Stimulated activated CD4-positive, alpha-beta T cell treated with anti-CD3 and anti-CD28 coated beads, Interleukin-12 subunit alpha, Interleukin-12 subunit beta, amount 100 ng/mL, for 4 hours (primary cell): ENCODE measurements around the gene RSL1D1.
"Not testable (repeated sequence)": the region's sequence is repeated elsewhere in the genome, so short reads cannot be mapped to it uniquely, and the experiment has no call there.

Experiments
- DNase-seq: peaks from one replicate; pipeline ENCODE4 v3.0.0-alpha.2; 2020

Gene RSL1D1

DNA sequence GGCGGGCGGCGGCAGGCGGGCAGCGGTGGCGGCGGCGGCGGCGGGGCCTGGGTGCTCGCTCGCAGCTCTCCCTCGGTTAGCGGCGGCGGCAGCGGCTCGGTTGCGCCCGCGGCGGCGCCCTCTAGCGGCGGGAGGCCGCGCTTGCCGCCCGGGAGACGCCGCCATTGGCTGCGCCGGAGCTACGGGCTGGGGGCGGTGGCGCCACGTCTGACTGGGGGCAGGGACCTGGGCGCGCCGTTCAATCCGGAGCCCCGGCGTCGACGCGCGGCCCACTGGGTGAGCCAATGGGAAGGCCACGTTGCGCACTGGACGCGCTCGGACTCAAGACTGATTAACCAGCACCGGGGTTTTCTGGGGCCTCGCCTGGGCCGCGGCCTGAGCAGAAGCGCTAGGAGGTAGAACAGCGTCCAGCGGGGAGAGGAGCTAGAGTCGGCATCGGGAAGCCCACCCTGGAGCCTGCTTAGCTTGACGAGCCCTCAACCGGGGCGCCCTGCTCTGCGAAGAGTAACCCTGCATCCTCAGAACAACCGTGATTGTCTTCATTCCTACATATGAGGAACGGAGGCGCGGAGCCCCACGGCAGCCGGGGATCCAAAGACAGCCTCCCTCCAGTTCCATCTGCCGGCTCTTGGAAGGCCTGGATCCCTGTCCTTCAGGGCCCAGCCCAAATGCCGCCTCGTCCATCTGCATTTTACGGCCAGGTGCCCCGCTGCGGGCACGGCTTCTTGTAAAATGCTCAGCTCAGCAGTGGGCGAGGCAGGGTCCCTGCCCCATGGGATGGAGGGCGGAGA, 54.0 kb downstream of the RSL1D1 start, which contains the start of gene ZC3H7A:
Gene ZC3H7A, minus strand, starts transcription at position 93 of the 791 bp plus-strand sequence. CDS start 14,904 bp downstream, outside the sequence.
- DNase-seq, result peak; percentile 89

DNA sequence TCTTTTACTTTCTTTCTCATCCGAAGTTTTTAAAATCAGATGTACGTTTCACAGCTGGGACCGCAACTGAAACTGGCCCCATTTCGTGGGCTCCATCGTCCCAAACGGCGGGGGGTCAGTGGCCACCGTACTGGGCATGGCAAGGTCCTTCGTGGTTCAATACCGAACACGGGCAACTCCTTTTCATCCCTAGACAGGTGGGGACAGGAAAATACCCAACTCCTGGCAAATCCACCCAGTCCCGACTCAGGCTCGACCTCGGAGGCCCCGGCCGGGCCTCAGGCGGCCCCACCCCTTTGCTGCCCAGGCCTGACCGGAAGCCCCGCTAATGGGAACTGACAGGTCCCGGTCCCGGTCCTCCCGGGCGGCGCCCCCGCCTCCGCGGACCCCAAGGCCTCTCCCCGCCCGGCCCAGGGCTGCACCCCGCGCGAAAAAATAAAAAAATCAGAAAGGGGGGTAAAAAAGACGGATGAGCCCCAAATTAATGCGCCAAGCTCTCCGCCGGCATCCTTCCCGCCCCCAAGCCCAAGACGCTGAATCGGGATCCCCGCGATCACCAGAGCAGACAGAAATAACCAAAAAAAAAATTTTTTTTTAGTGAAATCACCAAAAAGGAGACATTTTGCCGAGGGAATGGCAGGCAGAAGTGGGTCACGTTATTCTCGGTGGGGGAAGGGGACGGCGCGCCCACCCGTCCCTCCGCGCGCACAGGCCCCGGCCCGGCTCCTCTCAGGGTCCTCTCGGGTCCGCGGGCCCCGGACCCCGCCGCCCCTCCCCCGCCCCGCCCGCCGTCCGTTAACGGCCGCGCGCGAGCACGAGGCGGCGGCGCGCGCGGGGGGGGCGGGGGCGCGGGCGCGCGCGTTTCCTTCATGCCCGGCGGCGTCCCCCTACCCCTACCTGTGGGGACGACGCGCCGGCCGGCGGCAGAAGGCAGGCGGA, 54.8 kb downstream of the RSL1D1 start:
- peak; percentile 17 for DNase-seq

DNA sequence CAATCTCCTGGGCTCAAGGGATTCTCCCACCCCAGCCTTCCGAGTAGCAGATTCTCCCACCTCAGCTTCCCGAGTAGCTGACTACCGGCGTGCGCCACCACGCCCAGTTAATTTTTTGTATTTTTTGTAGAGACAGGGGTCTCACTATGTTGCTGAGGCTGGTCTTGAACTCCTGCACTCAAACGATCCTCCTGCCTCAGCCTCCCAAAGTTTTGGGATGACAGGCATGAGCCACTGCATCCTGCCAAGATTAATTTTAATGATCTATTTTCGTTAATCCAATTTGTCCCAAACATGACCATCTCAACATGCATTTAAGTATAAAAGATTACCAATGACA, 55.5 kb downstream of the RSL1D1 start:
- no peak for DNase-seq

DNA sequence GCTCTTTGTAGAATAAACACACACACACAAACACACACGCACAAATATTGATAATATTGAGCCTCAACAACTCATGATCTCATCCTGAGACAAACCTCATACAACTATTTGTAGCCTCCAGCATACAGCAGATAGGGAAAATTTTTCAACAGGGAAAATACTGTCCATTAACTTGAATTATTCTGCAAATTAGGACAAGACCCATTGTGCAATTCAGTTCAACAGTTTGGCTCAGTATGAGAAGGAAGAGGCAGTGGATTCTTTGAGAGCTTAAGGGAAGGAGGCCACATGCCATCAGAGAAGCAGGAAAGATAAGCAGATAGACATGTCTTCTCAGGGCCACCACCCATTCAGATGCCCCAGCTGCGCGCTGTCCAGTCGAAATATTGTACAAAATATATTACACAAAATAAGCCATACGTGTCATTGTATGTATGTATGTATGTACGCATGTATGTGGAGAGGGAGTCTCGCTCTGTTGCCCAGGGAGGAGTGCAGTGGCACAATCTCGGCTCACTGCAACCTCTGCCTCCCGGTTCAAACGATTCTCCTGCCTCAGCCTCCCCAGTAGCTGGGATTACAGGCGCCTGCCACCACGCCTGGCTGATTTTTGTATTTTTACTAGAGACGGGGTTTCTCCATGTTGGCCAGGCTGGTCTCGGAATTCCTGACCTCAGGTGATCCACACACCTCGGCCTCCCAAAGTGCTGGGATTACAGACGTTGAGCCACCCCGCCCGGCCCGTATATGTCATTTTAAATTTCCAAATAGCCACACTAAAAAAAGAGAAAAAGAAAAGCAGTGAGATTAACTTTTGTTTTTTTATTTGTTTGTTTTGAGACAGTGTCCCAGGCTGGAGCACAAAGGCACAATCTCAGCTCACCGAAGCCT, 56.1 kb downstream of the RSL1D1 start:
- no peak for DNase-seq

DNA sequence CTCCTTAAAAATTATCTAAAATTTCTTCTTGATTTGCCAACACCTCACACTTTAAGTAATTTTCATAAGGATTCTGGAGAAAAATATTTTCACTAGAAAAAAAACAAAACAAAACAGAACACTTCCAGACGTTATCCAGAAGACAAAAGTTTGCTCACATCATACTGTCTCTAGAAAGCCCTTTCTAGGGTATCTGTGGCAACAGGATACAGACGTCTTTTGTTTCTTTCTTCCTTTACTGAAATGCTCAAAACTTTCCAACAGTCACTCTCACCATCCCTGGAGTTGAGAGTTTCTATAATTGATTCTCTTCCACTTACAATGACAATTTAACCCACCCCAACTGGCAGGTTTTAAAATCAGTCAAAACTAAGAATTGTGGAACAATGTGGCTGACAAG, 56.9 kb downstream of the RSL1D1 start:
- DNase-seq, result no peak

DNA sequence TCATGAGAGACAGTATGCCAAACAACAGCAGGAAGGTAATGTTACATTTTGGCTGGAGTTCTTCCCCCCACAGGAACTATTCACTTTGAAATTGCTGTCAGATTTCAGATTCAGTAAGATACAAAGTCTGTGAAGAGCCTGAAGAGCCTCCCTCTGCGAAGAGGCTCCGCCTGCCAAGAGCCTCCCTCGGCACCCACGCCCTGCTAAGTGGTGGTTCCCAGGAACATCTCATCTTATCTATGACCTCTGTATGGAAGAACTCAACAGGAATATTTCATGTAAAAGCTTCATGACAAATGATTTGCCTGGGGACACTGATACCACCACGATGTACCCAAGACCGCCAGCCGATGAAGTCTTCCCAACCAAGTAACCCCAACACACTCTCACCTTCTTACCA, 57.5 kb downstream of the RSL1D1 start:
- peak; percentile 18 for DNase-seq

DNA sequence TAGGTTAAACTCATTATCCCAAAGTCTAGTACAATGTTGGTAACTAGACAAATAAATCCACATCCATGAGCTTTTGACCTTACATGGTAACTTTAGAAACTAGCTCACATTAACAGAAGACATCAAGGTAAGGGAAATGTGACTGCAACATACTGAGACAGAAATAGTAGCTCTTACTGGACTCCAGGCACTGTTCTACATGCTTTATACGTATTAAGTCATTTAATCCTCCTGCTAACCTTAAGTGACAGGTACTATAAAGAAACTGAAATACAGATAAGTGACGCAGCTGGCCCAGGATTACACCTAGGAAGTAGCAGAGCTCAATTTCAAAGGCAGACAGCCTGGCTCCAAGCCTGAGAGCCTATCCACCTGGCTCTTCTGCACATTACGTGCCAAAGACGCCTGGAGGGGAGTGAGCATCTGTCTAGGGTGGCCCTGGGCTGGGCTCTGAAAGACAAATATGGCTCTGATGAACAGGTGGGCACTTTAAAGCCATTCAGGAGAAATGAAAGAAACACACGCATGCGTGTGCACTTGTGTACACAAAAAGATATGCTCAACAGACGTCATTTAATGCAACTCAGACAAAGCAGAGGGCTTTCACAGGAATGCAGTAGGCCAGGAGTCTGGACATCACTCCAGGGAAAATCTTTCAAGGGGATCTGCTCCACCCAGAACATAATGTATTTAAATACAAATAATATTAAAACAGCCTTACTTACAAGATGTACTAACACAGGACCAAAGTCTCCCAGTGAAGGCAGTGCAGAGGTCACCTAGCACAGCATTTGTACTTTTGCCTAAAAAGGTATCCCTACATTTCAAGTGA, 58.7 kb downstream of the RSL1D1 start:
- DNase-seq, result no peak

DNA sequence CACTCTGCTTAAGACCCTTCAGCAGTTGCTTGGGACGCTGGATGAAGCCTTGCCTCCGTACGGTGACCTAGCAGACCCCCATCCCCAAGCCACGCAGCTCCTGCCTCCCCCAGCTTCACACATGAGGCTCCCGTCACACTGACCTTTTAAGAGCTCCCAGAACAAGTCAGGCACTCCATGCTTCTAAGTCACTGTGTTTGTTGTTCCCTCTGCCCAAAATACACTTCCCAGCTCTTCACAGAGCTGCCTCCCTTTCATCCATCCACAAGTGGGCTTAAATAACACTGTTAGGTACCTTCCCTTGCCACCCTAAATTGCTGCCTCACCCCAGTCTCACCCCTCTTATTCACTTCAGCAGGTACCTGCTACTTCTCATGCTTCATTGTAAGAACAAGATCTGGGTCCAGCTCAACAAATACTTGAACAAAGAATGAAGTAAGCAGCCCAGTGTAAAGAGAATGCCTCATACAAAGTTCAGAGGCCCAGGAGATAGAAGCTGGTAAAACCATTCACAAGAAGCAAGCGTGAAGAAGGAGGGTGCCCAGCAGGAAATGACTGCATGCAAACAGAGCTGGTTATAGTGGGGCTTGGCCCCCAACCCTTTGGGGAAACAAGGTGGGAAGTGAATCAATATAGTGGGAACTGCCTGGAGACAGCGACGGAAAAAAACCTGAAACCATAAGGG, 60.1 kb downstream of the RSL1D1 start:
- DNase-seq, result no peak

DNA sequence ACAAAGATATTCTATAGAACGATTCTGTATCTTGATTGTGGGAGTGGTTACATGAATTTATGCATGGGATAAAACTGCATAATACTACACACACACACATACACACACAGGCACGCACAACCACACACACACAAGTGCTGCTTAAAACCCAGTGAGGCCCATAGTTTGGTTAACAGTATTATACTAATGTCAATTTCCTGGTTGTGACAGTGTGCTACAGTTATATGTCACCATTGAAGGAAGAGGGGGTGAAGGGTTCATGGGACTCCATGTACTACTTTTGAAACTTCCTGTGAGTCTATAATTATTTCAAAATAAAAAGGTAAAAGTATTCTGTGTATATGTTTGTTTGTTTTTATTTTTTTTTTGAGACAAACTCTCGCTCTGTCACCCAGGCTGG, 62.4 kb downstream of the RSL1D1 start:
- no peak for DNase-seq

DNA sequence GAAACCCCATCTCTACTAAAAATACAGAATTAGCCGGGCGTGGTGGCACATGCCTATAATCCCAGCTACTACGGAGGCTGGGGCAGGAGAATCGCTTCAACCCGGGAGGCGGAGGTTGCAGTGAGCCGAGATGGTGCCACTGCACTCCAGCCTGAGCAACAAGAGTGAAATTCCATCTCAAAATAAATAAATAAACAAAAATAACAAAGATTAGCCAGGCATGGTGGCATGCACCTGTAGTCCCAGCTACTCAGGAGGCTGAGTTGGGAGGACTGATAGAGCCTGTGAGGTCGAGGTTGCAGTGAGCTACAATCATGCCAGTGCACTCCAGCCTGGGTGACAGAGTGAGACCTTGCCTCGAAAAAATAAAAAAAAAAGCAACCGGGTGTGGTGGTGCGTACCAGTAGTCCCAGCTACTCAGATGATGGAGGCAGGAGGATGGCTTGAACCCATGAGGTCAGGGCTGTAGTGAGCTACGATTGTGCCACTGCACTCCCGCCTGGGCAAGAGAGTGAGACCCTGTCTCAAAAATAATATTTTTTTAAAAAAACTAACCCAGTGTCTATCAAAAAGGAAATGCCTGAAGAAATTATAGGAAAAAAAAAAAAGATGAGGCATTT, 66.3 kb downstream of the RSL1D1 start:
- DNase-seq, result not testable (repeated sequence)

DNA sequence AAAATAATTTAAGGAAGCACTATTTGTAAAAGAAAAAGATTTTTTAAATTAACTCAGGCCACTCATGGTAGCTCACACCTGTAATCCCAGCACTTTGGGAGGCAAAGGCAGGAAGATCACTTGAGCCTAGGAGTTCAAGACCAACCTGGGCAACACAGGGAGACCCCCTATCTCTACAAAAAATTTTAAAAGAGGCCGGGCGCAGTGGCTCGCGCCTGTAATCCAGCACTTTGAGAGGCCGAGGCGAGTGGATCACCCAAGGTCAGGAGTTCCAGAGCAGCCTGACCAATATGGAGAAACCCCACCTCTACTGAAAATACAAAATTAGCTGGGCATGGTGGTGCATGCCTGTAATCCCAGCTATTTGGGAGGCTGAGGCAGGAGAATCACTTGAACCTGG, 67.0 kb downstream of the RSL1D1 start:
- DNase-seq, result not testable (repeated sequence)

DNA sequence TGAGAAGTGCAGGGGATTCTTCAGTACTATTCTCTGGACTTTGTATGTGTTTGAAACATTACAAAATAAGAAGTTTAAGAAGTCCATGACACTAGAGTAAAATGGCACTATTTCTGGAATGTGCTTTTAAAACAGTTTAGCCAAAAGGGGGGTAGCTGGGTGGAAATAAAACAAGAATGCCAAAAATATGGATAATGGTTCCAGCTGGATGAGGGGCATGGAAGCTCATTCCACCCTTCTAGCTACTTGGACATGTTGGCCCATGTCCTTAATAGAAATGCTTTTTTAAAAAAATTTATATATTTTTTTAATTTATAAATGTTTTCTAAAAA, 67.3 kb downstream of the RSL1D1 start:
- DNase-seq, result no peak
